GM12864 (cell line): ENCODE measurements around the gene SCNN1A.

Experiments
- DNase-seq: peaks from one replicate; pipeline ENCODE4 v3.0.0-alpha.2; 2011; ENCODE audit warnings: low read depth
- H3K4me3 ChIP-seq: 2 replicates; pipeline ENCODE4 v1.5.1; 2011; ENCODE audit warnings: mild to moderate bottlenecking, low read depth, low read length, control low read depth
- CTCF ChIP-seq: IDR thresholded peaks from 2 replicates; pipeline ENCODE4 v1.5.1; 2011; ENCODE audit warnings: low read depth, mild to moderate bottlenecking, moderate library complexity, low read length, control low read depth, inconsistent platforms; ENCODE audit errors: missing control alignments

SCNN1A gene

GRCh38 chr12:6394398-6394797 lies 19.0 kb upstream of the SCNN1A start:
- no peak for DNase-seq
- H3K4me3 ChIP-seq, result no peak overlapping the region
- TF ChIP-seq CTCF, result no peak

- DNase-seq, result no peak
- H3K4me3 ChIP-seq, result no peak overlapping the region
- no peak for TF ChIP-seq CTCF
Measured at GRCh38 chr12:6393109-6393508, 17.7 kb upstream of the SCNN1A start.

GRCh38 chr12:6392504-6392903 lies 17.1 kb upstream of the SCNN1A start:
- no peak for TF ChIP-seq CTCF
- DNase-seq, result no peak
- no peak overlapping the region for H3K4me3 ChIP-seq

GRCh38 chr12:6391013-6391412 lies 15.7 kb upstream of the SCNN1A start:
- H3K4me3 ChIP-seq, result no peak overlapping the region
- DNase-seq, result no peak
- TF ChIP-seq CTCF, result no peak

- H3K4me3 ChIP-seq, result no peak overlapping the region
- TF ChIP-seq CTCF, result no peak
- no peak for DNase-seq
Measured at GRCh38 chr12:6390084-6390799, 14.9 kb upstream of the SCNN1A start.

GRCh38 chr12:6387541-6387940 lies 12.2 kb upstream of the SCNN1A start:
- DNase-seq, result no peak

More at GRCh38 chr12:6387541-6387940, 12.2 kb upstream of the SCNN1A start:
- no peak overlapping the region for H3K4me3 ChIP-seq
- no peak for TF ChIP-seq CTCF
